Osteoblast (primary cell): ENCODE results near the gene RNF144B. TPM values are rescaled to one million over a fixed set of nuclear protein-coding genes. Genes with fewer than 3 reads are reported as not detected.
A peak's percentile ranks its signal among the peaks of the same experiment; 100 is the strongest.

Experiments used
- DNase-seq: peaks from one replicate; pipeline ENCODE4 v3.0.0; 2011; ENCODE audit warnings: low spot score, mixed read lengths; ENCODE audit not compliant: insufficient read length; ENCODE audit errors: missing footprints
- H2AFZ ChIP-seq: 2 replicates; pipeline ENCODE4 v1.6.0; 2011; ENCODE audit warnings: mild to moderate bottlenecking, low read length
- H3K27ac ChIP-seq: 2 replicates; pipeline ENCODE4 v1.5.1; 2011; ENCODE audit warnings: mild to moderate bottlenecking, low read depth, low read length, moderate library complexity
- H3K27me3 ChIP-seq: 2 replicates; pipeline ENCODE4 v1.6.0; 2012; ENCODE audit warnings: mild to moderate bottlenecking, control low read depth, inconsistent platforms, low read length, moderate library complexity; ENCODE audit not compliant: insufficient read depth
- H3K36me3 ChIP-seq: 2 replicates; pipeline ENCODE4 v1.5.1; 2011; ENCODE audit warnings: mild to moderate bottlenecking, low read length, control low read depth, moderate library complexity; ENCODE audit not compliant: insufficient read depth
- H3K4me1 ChIP-seq: 2 replicates; pipeline ENCODE4 v1.5.1; 2011; ENCODE audit warnings: mild to moderate bottlenecking, low read length, control low read depth, moderate library complexity; ENCODE audit not compliant: insufficient read depth
- H3K4me2 ChIP-seq: 2 replicates; pipeline ENCODE4 v1.6.0; 2011; ENCODE audit warnings: mild to moderate bottlenecking, low read length; ENCODE audit not compliant: insufficient read depth
- H3K4me3 ChIP-seq: fragments of 200-600 bp; sonication (generic); 3 replicates; pipeline ENCODE4 v1.5.1; 2012; ENCODE audit warnings: mild to moderate bottlenecking, low read length, inconsistent platforms; ENCODE audit not compliant: insufficient read depth
- H3K79me2 ChIP-seq: 2 replicates; pipeline ENCODE4 v1.6.0; 2012; ENCODE audit warnings: mild to moderate bottlenecking, low read length, control low read depth, inconsistent platforms; ENCODE audit not compliant: insufficient read depth
- H3K9me3 ChIP-seq: 2 replicates; pipeline ENCODE4 v1.5.1; 2011; ENCODE audit warnings: low read depth, low read length, control low read depth
- H4K20me1 ChIP-seq: 2 replicates; pipeline ENCODE4 v1.6.0; 2012; ENCODE audit warnings: mild to moderate bottlenecking, low read length, control low read depth; ENCODE audit not compliant: insufficient read depth
- total RNA-seq: library from RNA; depleted of rRNA; stranded (reverse); fragments of >200 nt; gene quantifications from 2 replicates; pipeline ENCODE4 v1.2.3, GENCODE V29; 2012
- TF ChIP-seq, protein P1 (sequence below): IDR thresholded peaks from 2 replicates; pipeline ENCODE4 v1.5.1; 2011; ENCODE audit warnings: mild to moderate bottlenecking, low read depth, low read length, moderate library complexity; ENCODE audit errors: extremely low read depth

The RNF144B gene
- total RNA-seq, 1 donor = 5.8 TPM

DNA sequence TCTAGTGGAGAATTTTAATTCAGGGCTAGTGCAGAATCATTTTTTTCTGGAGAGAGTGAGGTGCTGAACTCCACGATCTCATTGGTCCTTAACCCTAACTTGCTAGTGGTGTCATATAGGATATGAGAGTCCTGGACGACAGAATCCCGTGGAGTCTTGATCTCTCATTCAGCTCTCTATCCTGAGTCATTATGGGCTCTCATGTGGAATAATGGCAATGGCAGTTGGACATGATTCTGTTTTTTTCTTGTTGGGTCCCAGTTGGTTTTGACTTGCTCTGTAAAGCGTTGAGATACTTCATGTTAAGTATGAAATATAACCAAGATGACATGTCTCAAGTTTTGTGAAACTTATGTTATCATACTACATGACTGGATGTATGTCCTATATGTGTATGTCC, 6.3 kb upstream of the RNF144B start:
- Histone ChIP-seq H3K27ac (no peak overlapping the region), H2AFZ (no peak overlapping the region), H3K9me3 (no peaks in the 10 kb centered on the region), H3K79me2 (no peaks in the 10 kb centered on the region), H3K36me3 (no peaks in the 10 kb centered on the region), H4K20me1 (no peaks in the 10 kb centered on the region), H3K27me3 (no peaks in the 10 kb centered on the region), H3K4me2 (no peak overlapping the region), H3K4me3 (no peak overlapping the region), H3K4me1 (no peaks in the 10 kb centered on the region)
- TF ChIP-seq, protein P1, sequence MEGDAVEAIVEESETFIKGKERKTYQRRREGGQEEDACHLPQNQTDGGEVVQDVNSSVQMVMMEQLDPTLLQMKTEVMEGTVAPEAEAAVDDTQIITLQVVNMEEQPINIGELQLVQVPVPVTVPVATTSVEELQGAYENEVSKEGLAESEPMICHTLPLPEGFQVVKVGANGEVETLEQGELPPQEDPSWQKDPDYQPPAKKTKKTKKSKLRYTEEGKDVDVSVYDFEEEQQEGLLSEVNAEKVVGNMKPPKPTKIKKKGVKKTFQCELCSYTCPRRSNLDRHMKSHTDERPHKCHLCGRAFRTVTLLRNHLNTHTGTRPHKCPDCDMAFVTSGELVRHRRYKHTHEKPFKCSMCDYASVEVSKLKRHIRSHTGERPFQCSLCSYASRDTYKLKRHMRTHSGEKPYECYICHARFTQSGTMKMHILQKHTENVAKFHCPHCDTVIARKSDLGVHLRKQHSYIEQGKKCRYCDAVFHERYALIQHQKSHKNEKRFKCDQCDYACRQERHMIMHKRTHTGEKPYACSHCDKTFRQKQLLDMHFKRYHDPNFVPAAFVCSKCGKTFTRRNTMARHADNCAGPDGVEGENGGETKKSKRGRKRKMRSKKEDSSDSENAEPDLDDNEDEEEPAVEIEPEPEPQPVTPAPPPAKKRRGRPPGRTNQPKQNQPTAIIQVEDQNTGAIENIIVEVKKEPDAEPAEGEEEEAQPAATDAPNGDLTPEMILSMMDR = no peak
- DNase-seq = no peak

DNA sequence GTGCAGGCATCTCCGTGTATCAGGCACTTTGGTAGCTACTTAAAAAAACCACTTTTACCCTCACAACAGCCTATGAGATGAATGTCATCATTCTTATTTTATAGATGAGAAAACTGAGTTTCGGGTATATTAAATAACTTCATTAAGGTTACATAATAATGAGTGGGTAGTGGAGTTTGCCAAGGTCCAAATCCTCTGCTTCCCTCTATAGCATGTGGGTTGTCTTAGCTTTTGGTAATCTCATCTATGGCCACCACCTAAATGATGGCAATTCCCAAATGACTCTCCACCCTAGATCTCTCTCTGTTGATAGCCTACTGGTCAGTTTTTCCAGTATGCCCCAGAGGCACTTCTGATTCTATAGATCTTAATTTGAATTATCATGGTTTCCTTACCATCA, 3.7 kb upstream of the RNF144B start:
- DNase-seq = no peak
- Histone ChIP-seq H3K4me3 (no peak overlapping the region), H4K20me1 (no peaks in the 10 kb centered on the region), H3K27me3 (no peaks in the 10 kb centered on the region), H3K4me2 (no peak overlapping the region), H3K79me2 (no peaks in the 10 kb centered on the region), H3K4me1 (peaks cover 20% of the 10 kb centered on the region), H3K36me3 (no peaks in the 10 kb centered on the region), H2AFZ (no peak overlapping the region), H3K9me3 (no peaks in the 10 kb centered on the region), H3K27ac (no peak overlapping the region)
- TF ChIP-seq, protein P1 = no peak

- Histone ChIP-seq H4K20me1 (no peaks in the 10 kb centered on the region), H3K4me1 (peaks cover 32% of the 10 kb centered on the region), H3K27ac (no peak overlapping the region), H3K4me2 (no peak overlapping the region), H3K9me3 (no peaks in the 10 kb centered on the region), H3K79me2 (no peaks in the 10 kb centered on the region), H2AFZ (no peak overlapping the region), H3K36me3 (no peaks in the 10 kb centered on the region), H3K27me3 (no peaks in the 10 kb centered on the region), H3K4me3 (no peak overlapping the region)
- DNase-seq = no peak
- TF ChIP-seq, protein P1 = no peak
Observed at GRCh38 chr6:18384621-18385020, 2.5 kb upstream of the RNF144B start.

GRCh38 chr6:18386298-18386976, 713 bp upstream of the RNF144B start:
- Histone ChIP-seq H3K4me1 (peaks cover 44% of the 10 kb centered on the region), H3K4me3 (peak overlapping the region; percentile 82), H3K27me3 (no peaks in the 10 kb centered on the region), H3K27ac (no peak overlapping the region), H3K9me3 (no peaks in the 10 kb centered on the region), H2AFZ (peak overlapping the region; percentile 97), H3K4me2 (peak overlapping the region; percentile 90), H3K36me3 (no peaks in the 10 kb centered on the region), H3K79me2 (peaks cover 5% of the 10 kb centered on the region), H4K20me1 (no peaks in the 10 kb centered on the region)
- DNase-seq = no peak
- TF ChIP-seq, protein P1 = no peak
